ENCODE results near the gene SYMPK. TPM values are rescaled to one million over a fixed set of nuclear protein-coding genes. Genes with fewer than 3 reads are reported as not detected.

SYMPK gene
- total RNA-seq: 112 and 114 TPM in 2 replicates
- long read RNA-seq, partial matches to known transcripts: 2 of 7 reads
- long read RNA-seq, other reads (novel, unspliced or antisense): 2 of 7 reads

DNA sequence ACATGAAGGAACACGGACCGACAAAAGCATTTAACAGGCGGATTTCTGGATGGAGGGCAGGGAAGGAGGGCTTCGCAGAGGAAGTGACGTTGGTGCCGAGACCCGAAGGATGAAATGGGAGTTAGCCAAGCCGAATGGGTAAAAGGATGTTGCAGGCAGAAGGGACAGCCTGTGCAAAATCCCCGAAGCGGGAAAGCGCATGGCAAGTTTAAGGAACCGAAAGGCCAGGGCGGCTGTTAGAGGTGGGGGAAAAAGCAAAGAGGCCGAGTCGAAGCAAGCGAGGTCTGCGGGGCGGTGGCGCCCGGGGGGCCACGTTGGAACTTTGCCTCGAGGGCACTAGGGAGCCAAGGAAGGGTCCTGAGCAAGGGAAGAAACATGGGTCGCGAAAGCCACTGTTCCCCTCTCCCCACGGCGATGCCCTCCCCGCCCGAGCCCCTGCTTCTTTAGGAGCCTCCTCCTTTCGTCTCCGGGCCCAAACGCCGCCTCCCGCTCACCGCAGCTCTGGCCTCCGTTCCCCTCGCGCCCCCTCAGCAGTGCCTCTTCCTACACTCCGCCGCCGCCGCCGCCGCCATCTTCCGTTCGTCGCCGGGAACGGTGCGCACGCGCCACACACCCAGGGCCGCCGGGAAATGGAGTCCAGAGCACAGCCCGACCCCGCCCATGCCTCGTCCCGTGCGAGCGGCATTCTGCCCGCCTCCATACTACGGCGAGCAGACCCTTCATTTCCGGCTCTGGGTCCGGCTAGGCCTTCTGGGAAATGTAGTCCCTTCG lies at the start of gene SYMPK:
TSS of gene SYMPK (minus strand) at position 584 of the 771 bp plus-strand sequence. CDS start 8,652 bp downstream, outside the sequence.
- peak; percentile 98 for DNase-seq (ENCODE audit: low spot score, unreplicated experiment)
- H3K27me3 Mint-ChIP-seq: no peaks in the 10 kb centered on the region
- H3K27ac Mint-ChIP-seq: peak within 1 kb of the TSS; percentile 98
- no peaks in the 10 kb centered on the region for H3K9me3 Mint-ChIP-seq (ENCODE audit: low read depth)
- H3K36me3 Mint-ChIP-seq (ENCODE audit: insufficient read depth): peaks cover 3% of the 10 kb centered on the region
- H3K4me1 Mint-ChIP-seq (ENCODE audit: low read depth): peaks cover 32% of the 10 kb centered on the region
- peak within 1 kb of the TSS; percentile 89 for H3K4me3 Mint-ChIP-seq (ENCODE audit: low read depth)
- TF ChIP-seq, protein P1, sequence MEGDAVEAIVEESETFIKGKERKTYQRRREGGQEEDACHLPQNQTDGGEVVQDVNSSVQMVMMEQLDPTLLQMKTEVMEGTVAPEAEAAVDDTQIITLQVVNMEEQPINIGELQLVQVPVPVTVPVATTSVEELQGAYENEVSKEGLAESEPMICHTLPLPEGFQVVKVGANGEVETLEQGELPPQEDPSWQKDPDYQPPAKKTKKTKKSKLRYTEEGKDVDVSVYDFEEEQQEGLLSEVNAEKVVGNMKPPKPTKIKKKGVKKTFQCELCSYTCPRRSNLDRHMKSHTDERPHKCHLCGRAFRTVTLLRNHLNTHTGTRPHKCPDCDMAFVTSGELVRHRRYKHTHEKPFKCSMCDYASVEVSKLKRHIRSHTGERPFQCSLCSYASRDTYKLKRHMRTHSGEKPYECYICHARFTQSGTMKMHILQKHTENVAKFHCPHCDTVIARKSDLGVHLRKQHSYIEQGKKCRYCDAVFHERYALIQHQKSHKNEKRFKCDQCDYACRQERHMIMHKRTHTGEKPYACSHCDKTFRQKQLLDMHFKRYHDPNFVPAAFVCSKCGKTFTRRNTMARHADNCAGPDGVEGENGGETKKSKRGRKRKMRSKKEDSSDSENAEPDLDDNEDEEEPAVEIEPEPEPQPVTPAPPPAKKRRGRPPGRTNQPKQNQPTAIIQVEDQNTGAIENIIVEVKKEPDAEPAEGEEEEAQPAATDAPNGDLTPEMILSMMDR (IDR thresholded peaks at IDR 0.05; ENCODE audit: unreplicated experiment): no peak

DNA sequence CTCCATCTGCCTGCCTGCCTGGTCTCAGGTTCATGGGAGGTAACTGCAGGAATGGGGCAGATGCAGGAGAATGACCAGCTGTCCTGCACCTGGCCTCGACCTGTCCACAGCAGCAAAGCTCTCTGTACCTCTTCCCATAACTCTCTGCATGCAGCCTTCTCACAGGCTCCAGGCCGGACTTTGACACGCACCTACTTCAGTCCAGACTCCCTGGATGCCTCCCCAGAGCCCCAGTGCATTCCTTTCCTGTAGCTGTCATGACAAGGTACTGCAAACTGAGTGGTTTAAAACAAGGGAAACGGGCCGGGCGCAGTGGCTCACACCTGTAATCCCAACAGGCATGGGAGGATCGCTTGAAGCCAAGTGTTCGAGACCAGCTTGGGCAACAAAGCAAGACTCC lies 48.3 kb upstream of the SYMPK start:
- Mint-ChIP-seq H3K4me3 (ENCODE audit: low read depth) (no peak overlapping the region), H3K27ac (no peak overlapping the region), H3K27me3 (peaks cover 10% of the 10 kb centered on the region), H3K36me3 (ENCODE audit: insufficient read depth) (no peaks in the 10 kb centered on the region), H3K9me3 (ENCODE audit: low read depth) (no peaks in the 10 kb centered on the region), H3K4me1 (ENCODE audit: low read depth) (no peaks in the 10 kb centered on the region)
- DNase-seq (ENCODE audit: low spot score, unreplicated experiment): no peak
- TF ChIP-seq, protein P1 (IDR thresholded peaks at IDR 0.05; ENCODE audit: unreplicated experiment): no peak

DNA sequence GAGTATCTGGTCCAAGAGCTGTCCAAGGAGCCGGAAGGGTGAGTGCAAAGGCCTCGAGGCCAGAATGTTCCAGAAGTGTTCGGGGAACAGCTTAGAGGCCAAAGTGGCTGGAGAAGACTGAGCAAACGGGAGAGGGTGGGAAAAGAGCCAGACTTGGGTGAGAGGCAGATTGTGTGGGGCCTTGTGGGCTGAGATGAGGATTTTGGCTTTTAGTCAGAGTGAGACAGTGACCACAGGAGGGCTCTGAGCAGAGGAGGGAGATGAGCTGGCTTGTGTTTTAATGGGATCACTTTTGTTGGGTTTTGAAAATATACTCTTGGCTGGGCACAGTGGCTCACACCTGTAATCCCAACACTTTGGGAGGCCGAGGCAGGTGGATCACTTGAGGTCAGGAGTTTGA lies 46.0 kb upstream of the SYMPK start:
- H3K27me3 Mint-ChIP-seq: peaks cover 11% of the 10 kb centered on the region
- H3K4me1 Mint-ChIP-seq (ENCODE audit: low read depth): no peaks in the 10 kb centered on the region
- H3K27ac Mint-ChIP-seq: no peak overlapping the region

DNA sequence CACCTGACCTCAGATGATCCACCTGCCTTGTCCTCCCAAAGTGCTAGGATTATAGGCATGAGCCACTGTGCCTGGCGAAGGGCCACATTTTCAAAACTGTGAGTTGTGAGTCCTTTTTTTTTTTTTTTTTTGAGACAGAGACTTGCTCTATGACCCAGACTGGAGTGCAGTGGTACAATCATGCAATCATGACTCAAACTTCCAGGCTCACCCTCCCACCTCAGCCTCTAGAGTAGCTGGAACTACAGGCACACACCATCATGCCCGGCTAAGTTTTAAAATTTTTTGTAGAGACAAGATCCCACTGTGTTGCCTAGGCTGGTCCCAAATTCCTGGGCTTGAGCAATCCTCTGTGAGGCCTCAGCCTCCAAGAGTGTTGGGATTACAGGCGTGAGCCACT lies 43.3 kb upstream of the SYMPK start:
- H3K36me3 Mint-ChIP-seq (ENCODE audit: insufficient read depth): no peaks in the 10 kb centered on the region
- no peak overlapping the region for H3K27ac Mint-ChIP-seq
- H3K4me1 Mint-ChIP-seq (ENCODE audit: low read depth): no peaks in the 10 kb centered on the region
- H3K27me3 Mint-ChIP-seq: peaks cover 7% of the 10 kb centered on the region
- TF ChIP-seq, protein P1 (IDR thresholded peaks at IDR 0.05; ENCODE audit: unreplicated experiment): no peak
- H3K9me3 Mint-ChIP-seq (ENCODE audit: low read depth): no peaks in the 10 kb centered on the region
- H3K4me3 Mint-ChIP-seq (ENCODE audit: low read depth): no peak overlapping the region
- no peak for DNase-seq (ENCODE audit: low spot score, unreplicated experiment)

More for the DNA sequence above, 46.0 kb upstream of the SYMPK start:
- Mint-ChIP-seq H3K4me3 (ENCODE audit: low read depth) (no peak overlapping the region), H3K36me3 (ENCODE audit: insufficient read depth) (no peaks in the 10 kb centered on the region), H3K9me3 (ENCODE audit: low read depth) (no peaks in the 10 kb centered on the region)
- DNase-seq (ENCODE audit: low spot score, unreplicated experiment): no peak
- TF ChIP-seq, protein P1 (IDR thresholded peaks at IDR 0.05; ENCODE audit: unreplicated experiment): no peak

DNA sequence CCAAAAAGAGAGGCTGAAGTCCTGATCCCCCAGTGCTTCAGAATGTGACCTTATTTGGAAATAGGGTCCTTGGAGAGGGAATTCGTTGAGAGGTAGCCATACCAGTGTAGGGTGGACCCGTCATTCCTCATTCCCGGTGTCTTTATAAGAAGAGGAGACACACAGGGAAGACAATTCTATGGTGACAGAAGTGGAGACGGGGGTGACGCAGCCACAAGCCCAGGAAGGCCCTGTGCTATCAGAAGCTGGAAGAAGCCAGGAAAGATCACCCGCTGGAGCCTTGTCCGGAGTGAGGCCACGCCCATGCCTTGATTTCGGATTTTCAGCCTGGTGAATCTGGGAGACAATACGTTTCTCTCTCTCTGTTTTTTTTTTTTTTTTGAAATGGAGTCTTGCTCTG lies 42.1 kb upstream of the SYMPK start:
- H3K4me3 Mint-ChIP-seq (ENCODE audit: low read depth): no peak overlapping the region
- no peak overlapping the region for H3K27ac Mint-ChIP-seq
- DNase-seq (ENCODE audit: low spot score, unreplicated experiment): no peak
- peaks cover 9% of the 10 kb centered on the region for H3K27me3 Mint-ChIP-seq
- TF ChIP-seq, protein P1 (IDR thresholded peaks at IDR 0.05; ENCODE audit: unreplicated experiment): no peak
- H3K9me3 Mint-ChIP-seq (ENCODE audit: low read depth): no peaks in the 10 kb centered on the region
- H3K4me1 Mint-ChIP-seq (ENCODE audit: low read depth): peaks cover 2% of the 10 kb centered on the region
- peaks cover 8% of the 10 kb centered on the region for H3K36me3 Mint-ChIP-seq (ENCODE audit: insufficient read depth)

Data from progenitor cell of endocrine pancreas (in vitro differentiated cells).